Activated CD4-positive, alpha-beta T cell treated with anti-CD3 and anti-CD28 coated beads, Interleukin-2, amount 50 U/mL, for 16 hours (primary cell): ENCODE data around the gene PSD.
"Not testable (repeated sequence)": the region's sequence is repeated elsewhere in the genome, so short reads cannot be mapped to it uniquely, and the experiment has no call there.

ENCODE experiments used
- DNase-seq: peaks from one replicate; pipeline ENCODE4 v3.0.0-alpha.2; 2020

Gene PSD

GRCh38 chr10:102418622-102419268 lies at the start of gene PSD:
PSD (minus strand) TSS chr10:102418785; CDS start chr10:102417038, 1,747 bp downstream.
- no peak for DNase-seq

- DNase-seq = no peak
These were observed 49.4 kb upstream of the PSD start for GRCh38 chr10:102467971-102468438.

DNA sequence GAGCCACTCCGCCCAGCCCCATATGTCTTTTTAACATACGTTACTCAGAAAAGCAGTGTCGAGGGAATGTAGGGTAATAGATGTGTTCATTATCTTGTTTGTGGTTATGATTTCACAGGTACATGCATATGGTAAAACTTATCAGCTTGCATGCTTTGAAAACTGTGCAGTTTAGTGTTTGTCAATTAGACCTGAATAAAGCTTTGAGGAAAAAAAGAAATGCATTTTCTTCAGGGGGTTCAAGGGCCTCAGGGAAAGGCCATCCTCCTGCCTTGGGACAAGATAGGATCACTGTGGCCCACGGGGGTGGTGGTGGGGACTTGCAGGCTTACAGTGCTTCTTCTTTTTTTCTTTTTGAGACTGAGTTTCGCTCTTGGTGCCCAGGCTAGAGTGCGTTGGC lies 48.7 kb upstream of the PSD start:
- DNase-seq = no peak

GRCh38 chr10:102465466-102465865 lies 46.9 kb upstream of the PSD start:
- no peak for DNase-seq

- DNase-seq = no peak
These were observed 45.4 kb upstream of the PSD start for GRCh38 chr10:102463983-102464382.

- no peak for DNase-seq
These were observed 44.0 kb upstream of the PSD start for GRCh38 chr10:102462512-102463054.

DNA sequence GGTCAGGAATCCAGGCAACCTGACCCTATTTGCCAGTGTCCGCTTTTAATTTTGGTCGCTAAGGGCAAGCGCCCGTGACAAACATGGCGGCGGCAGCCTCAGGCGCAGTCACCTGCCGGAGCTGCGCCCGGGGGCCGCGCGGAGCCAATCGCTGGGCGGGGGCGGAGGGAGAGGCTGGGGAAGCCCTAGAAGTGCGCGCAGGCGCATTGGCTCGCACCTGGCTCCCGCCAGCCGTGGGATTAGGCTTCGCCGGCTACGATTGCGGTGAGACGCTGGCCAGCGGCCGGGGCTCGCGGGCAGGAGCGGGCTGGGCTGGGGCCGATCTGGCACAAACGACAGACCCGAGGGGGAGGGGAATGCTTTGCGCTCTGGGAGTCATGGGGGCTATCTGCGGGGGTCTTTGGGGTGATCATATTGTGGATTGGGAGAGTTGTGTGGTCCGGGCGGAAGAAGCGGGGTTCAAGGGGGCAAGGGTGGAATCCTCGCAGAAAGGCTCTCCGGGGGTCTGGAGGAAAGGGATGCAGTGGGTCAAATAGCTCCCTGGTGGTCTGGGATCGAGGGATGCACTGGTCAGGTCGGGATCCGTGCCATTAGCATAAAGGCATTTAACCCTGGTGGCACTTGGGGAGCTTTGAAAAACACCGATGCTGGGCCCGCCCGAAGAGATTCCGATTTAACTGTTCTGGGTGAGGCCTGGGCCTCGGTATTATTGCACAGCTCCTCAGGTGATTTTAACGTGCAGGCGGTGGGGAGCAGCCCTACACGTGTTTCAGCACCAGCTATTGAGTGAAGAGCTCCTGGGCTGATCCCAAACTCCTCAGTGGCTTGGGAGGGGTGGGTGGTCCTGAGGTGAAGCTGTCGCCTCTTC lies 42.8 kb upstream of the PSD start:
- peak; percentile 94 for DNase-seq

DNA sequence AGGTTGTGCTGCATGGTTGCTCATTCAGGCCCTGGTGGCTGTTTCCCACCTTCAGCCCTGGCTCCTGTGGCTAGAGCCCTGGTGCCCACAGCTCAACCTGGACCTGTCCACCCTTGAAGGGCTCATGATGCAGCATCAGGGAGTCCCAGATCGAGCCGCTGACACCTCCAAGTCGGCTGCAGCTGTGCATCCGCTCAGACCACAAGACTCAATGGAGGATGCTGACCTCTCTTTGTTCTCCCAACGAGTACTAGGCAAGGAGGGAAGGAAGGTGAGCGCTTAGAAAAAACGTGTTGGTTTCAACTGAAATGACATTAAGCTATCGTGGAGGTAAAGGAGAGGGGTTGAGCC lies 42.2 kb upstream of the PSD start:
- no peak for DNase-seq

DNA sequence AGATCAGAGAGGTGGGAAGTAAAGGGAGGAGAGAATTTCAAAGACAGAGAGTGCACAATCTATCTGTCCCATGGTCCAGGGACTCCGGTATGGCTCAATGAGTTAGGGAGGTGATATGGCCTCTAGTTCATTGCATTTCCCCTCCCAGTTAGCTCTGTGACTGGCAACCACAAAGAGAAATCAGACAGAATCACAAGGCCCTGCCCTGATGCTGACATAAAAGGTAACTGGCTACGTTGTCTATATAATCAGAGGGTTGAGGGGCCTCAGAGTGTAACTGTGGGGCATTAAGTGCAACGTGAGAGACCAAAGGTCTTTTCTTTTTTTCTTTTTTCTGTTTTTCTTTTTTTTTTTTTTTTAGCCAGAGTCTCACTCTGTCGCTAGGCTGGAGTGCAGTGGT lies 40.1 kb upstream of the PSD start:
- DNase-seq = no peak

DNA sequence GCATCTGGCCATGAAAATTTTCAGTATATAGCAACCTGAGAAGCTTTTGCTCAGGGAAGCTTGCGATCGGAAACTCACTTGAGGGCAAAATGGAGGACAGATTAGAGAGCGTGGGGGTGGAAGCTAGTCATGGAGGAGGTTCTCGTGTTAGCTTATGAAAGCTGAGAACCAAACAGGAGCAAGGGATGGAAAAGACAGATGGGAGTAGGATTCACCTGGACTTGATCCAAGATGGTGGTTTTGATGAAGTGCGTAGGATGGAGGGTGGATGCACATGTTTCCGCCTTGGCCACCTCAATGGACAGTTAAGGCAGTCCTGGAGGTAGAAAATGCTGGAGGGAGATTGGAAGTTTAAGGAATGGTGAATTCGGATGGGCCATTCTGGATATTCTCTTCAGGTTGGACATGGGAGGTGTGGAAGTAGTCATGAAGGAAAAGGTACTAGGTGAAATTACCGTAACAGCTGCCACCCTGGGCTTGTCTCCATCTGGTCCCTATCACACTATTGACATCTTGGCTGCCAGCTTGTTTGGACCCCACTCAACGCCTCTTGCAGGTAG lies 39.1 kb upstream of the PSD start:
- DNase-seq = no peak

- no peak for DNase-seq
These were observed 37.4 kb upstream of the PSD start for GRCh38 chr10:102455893-102456471.

- not testable (repeated sequence) for DNase-seq
These were observed 36.3 kb upstream of the PSD start for GRCh38 chr10:102454662-102455487.

DNA sequence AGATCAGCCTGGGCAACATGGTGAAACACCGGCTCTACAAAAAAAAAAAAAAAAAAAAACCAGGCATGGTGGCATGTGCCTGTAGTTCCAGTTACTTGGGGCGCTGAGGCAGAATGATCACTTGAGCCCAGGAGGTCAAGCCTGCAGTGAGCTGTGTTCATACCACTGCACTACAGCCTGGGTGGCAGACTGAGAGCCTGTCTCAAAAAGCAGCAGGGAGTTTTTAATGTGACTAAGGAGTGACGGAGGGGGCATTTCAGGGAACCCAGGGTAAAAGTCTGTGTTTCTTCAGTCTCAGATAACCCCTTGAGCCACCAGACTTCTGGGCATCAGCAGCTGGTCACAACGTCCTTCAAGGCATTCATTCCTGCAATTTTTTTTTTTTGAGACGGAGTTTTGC lies 34.9 kb upstream of the PSD start:
- no peak for DNase-seq

GRCh38 chr10:102452672-102453340 lies 34.2 kb upstream of the PSD start:
- DNase-seq = peak; percentile 89

- DNase-seq = no peak
These were observed 32.8 kb upstream of the PSD start, which contains the start of gene C10orf95 for GRCh38 chr10:102451105-102451969. C10orf95 (minus strand) TSS chr10:102451543; CDS start chr10:102451093, 450 bp downstream.

- DNase-seq = peak; percentile 91
These were observed 32.0 kb upstream of the PSD start for GRCh38 chr10:102450374-102451104.

DNA sequence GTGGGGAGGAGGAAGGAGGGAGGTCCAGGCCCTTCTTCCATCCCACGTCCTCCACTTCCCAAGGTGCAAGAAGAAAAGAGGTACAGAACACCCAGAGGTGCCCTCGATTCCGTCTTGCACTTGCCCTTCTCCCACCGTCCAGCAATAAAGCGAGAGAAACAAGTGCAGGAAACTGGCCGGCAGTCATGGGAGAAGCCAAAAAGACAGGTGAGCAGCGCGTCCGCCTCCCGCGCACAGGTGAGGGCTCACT lies 31.5 kb upstream of the PSD start:
- no peak for DNase-seq

- peak; percentile 90 for DNase-seq
These were observed 30.9 kb upstream of the PSD start for GRCh38 chr10:102449321-102450123.

GRCh38 chr10:102444851-102445250 lies 26.3 kb upstream of the PSD start:
- DNase-seq = no peak
